ENCODE data around the gene LMAN1. TPM values are rescaled to one million over a fixed set of nuclear protein-coding genes. Genes with fewer than 3 reads are reported as not detected.

LMAN1 gene
- total RNA-seq, 1 donor from 2014 or later = 78.2 TPM

DNA sequence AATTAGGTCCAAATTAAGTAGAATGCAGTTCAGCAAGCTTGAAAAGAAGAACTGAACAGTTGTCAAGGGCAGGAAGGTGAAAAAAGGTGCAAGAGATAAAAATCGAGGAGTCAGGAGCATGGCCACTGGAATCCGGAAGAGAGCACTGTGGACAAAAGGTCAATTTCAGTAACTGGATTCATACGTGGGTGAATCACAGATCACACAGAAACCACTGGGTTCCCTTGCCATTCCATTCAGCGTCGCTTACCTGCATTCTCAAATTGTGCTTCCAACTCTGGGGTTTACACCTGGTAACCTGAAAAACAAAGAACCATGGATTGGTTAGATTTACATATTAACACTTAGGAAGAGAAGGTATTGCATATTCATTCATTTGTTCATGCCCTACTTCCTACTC is 21.6 kb upstream of the LMAN1 start:
- TF ChIP-seq, protein P1, sequence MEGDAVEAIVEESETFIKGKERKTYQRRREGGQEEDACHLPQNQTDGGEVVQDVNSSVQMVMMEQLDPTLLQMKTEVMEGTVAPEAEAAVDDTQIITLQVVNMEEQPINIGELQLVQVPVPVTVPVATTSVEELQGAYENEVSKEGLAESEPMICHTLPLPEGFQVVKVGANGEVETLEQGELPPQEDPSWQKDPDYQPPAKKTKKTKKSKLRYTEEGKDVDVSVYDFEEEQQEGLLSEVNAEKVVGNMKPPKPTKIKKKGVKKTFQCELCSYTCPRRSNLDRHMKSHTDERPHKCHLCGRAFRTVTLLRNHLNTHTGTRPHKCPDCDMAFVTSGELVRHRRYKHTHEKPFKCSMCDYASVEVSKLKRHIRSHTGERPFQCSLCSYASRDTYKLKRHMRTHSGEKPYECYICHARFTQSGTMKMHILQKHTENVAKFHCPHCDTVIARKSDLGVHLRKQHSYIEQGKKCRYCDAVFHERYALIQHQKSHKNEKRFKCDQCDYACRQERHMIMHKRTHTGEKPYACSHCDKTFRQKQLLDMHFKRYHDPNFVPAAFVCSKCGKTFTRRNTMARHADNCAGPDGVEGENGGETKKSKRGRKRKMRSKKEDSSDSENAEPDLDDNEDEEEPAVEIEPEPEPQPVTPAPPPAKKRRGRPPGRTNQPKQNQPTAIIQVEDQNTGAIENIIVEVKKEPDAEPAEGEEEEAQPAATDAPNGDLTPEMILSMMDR (conservative IDR thresholded peaks at IDR 0.05; ENCODE audit: low read depth, low read length) = no peak
- H3K4me3 ChIP-seq (ENCODE audit: low read depth, low read length) = no peak overlapping the region
- no peak for DNase-seq (ENCODE audit: low read depth)

DNA sequence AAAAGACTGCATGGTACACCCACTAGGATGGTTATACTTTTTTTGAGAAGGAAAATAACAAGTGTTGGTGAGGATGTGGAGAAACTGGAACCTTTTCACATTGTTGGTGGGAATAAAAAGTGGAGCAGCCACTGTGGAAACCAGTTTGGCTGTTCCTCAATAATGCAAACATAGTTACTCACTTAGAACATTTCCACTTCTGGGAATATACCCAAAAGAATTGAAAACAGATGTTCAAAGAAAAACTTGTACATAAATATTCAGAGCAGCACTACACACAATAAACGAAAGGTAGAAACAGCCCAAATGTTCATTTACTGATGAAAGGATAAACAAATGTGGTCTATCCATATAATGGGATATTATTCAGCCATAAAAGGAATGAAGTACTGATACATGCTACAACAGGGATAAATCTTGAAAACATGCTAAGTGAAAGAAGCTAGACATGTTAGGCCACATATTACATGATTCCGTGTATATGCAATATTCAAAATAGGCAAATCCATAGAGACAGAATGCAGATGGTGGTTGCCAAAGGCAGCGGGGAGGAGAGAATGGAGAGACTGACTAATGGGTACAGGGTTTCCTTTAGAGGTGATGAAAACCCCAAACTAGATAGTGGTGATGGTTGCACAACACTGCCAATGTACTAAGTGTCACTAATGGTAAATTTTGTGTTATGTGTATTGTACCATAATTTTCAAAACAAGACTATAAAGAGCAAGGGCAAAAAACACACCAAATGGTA is 20.9 kb upstream of the LMAN1 start:
- H3K4me3 ChIP-seq (ENCODE audit: low read depth, low read length) = no peak overlapping the region
- DNase-seq (ENCODE audit: low read depth) = no peak
- TF ChIP-seq, protein P1 (conservative IDR thresholded peaks at IDR 0.05; ENCODE audit: low read depth, low read length) = no peak

DNA sequence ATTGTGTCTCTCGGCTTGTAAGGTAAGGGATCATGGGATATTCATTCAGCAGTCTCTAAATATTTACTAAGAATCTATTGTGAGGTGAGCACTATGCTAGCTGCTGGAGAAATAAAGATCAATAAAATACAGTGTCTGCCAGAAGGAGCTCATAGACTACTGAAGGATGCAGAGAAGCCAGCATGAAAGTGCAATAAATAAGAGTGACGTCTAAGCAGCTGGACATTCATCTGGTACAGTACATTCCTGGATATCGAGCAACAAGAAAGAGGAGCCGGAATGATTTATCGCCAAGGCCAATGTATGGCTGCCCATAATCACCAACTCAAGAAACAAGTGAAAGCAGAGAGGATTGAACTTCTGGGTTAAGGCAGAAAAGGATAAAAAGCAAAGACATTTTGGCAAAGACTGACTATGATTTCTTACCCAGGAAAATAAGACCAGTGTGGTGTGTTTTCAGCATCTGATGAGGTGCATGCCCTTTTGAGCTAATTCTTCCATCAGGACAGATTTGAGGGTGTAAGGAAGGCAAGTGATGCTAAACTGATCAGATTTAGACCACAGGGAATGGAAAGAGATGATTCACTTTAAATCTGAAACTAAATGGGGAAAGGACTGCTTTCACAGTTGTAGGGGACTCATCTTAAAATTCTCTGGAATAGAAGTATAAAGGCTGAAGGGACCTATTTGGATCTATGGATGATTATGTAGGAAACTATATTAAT is 18.7 kb upstream of the LMAN1 start:
- DNase-seq (ENCODE audit: low read depth) = no peak
- TF ChIP-seq, protein P1 (conservative IDR thresholded peaks at IDR 0.05; ENCODE audit: low read depth, low read length) = no peak
- H3K4me3 ChIP-seq (ENCODE audit: low read depth, low read length) = no peak overlapping the region

DNA sequence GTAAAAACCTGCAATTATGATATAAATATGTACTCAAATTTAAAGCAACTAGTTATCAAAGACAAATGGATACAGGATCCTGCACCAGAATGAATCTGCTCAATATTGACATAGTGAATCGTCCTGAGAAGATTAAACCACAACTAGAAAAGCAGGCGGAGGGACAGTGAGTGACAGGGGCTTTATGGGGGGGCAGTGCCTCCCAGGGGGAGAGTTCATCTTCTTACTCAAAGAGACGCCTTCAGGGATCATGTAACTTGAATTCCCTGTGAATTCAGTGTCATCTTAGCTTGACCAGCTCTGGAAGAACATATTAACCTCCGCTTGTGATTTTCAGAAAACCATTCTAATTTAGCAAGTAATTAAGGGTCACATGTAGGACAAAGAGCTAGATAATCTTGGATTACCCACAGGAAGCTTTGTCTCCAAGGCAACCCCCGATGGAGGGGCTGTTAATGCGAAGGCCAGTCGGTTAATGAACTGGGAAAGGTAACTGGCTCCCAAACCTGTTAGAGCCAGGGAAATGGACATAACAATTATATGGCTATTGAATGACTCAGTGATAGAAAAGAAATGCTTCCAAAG is 17.4 kb upstream of the LMAN1 start:
- H3K4me3 ChIP-seq (ENCODE audit: low read depth, low read length) = no peak overlapping the region
- DNase-seq (ENCODE audit: low read depth) = no peak
- TF ChIP-seq, protein P1 (conservative IDR thresholded peaks at IDR 0.05; ENCODE audit: low read depth, low read length) = no peak

DNA sequence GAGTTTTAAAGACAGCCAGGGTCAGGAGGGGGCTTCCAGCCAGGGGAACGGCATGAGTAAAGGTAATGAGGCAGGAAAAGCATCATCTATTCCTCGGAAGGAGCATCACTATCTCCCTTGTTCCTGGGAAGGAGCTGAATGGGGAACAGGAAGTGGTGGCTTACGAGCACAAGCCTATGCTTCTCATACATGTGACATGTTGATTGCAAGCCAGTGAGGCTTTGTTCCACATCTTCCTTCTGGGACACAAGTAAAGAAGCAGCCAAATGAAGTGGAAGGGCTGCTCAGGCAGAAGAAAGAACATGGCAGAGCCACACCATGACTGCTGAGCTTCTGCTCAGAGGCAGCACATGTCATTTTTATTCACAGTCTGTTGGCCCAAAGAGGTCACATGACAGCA is 15.1 kb upstream of the LMAN1 start:
- TF ChIP-seq, protein P1 (conservative IDR thresholded peaks at IDR 0.05; ENCODE audit: low read depth, low read length) = no peak
- no peak for DNase-seq (ENCODE audit: low read depth)
- H3K4me3 ChIP-seq (ENCODE audit: low read depth, low read length) = no peak overlapping the region

DNA sequence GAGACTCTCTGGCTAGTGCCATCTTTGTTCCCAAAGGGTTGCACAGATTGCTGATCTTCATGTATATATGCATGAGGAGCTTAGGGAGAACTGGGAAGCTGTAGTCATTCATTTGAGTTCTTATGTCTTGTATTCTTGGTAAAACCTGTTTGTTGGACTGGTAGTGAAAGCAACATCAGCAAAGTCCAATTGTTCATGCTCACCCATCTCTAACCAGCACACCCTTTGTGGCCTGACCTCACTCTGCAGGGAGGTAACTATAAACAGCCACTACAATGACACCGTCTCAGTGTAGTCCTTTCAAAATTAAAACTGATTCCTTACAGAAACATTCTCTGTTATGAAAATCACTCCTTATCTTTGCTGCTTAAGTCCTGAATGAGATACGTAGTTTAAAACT is 13.9 kb upstream of the LMAN1 start:
- H3K4me3 ChIP-seq (ENCODE audit: low read depth, low read length) = no peak overlapping the region
- no peak for DNase-seq (ENCODE audit: low read depth)
- TF ChIP-seq, protein P1 (conservative IDR thresholded peaks at IDR 0.05; ENCODE audit: low read depth, low read length) = no peak

All from epithelial cell of proximal tubule (primary cell).